Suprapubic skin (tissue), 4 donors: ENCODE data around the gene KLHL29.

Experiments
- EP300 ChIP-seq: sonication (generic); formaldehyde crosslinking; IDR thresholded peaks from one replicate; pipeline ENCODE4 v1.6.1; 2017; ENCODE audit warnings: antibody characterized with exemption
- POLR2A ChIP-seq, 2 donors: fragments of 450-650 bp; IDR thresholded peaks; one replicate each; pipeline ENCODE4 v1.6.1; 2017; ENCODE audit warnings: antibody characterized with exemption in 2 of 2, mild to moderate bottlenecking in 2 of 2, moderate library complexity in 2 of 2
- POLR2AphosphoS5 ChIP-seq, 3 donors: sonication (generic); formaldehyde crosslinking; IDR thresholded peaks; one replicate each; pipeline ENCODE4 v1.6.1; 2017; ENCODE audit warnings: antibody characterized with exemption in 3 of 3
- TF ChIP-seq, protein P1 (sequence below), 2 donors: fragments of 200-600 bp in 1 of 2; fragments of 450-650 bp in 1 of 2; sonication (generic) in 1 of 2; IDR thresholded peaks; one replicate each; pipeline ENCODE4 v1.5.1; 2016 to 2019; ENCODE audit warnings: antibody characterized with exemption in 2 of 2, mild to moderate bottlenecking in 1 of 2, moderate library complexity in 1 of 2

DNA sequence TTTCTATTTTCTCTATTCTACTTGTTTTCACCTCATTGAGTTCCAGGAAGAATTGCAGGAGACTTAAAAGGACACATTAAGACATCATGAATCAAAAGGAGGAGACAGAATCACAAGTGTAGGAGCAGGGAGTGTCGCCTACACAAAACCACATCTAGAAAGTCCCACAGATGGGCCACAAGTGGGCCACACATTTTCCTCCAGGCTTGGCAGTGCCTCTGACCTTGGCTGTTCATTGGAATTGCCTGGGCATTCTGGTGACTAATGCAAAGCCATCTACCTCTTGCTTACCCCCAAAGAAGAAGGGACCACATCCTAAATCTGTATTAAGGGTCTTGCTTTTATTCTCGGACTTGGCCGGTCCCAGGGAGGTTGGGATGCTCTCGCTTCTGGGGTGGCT, 103.6 kb downstream of the KLHL29 start:
- TF ChIP-seq, protein P1, sequence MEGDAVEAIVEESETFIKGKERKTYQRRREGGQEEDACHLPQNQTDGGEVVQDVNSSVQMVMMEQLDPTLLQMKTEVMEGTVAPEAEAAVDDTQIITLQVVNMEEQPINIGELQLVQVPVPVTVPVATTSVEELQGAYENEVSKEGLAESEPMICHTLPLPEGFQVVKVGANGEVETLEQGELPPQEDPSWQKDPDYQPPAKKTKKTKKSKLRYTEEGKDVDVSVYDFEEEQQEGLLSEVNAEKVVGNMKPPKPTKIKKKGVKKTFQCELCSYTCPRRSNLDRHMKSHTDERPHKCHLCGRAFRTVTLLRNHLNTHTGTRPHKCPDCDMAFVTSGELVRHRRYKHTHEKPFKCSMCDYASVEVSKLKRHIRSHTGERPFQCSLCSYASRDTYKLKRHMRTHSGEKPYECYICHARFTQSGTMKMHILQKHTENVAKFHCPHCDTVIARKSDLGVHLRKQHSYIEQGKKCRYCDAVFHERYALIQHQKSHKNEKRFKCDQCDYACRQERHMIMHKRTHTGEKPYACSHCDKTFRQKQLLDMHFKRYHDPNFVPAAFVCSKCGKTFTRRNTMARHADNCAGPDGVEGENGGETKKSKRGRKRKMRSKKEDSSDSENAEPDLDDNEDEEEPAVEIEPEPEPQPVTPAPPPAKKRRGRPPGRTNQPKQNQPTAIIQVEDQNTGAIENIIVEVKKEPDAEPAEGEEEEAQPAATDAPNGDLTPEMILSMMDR (IDR thresholded peaks at IDR 0.05): no peak
- TF ChIP-seq POLR2AphosphoS5 (IDR thresholded peaks at IDR 0.05) (no peak), EP300 (no peak), POLR2A (IDR thresholded peaks at IDR 0.05) (no peak)
